DND-41 (cell line): ENCODE results near the gene HOXB4.

ENCODE experiments used
- ATAC-seq: fragments of 200-7000 bp; cut with Tn5 transposase; 3 replicates; pipeline ENCODE4 v1.9.1; 2021; ENCODE audit warnings: low read depth; ENCODE audit not compliant: insufficient read depth
- DNase-seq: peaks from one replicate; pipeline ENCODE4 v3.0.0-alpha.2; 2020
- H2AFZ ChIP-seq: 2 replicates; pipeline ENCODE4 v1.6.0; 2012; ENCODE audit warnings: low read depth, low read length
- H3K27ac ChIP-seq: 2 replicates; pipeline ENCODE4 v1.5.1; 2012; ENCODE audit warnings: low read length, inconsistent platforms
- H3K27me3 ChIP-seq: fragments of 200-600 bp; sonication (generic); 2 replicates; pipeline ENCODE4 v1.6.0; 2012; ENCODE audit warnings: low read length, mild to moderate bottlenecking, inconsistent platforms; ENCODE audit not compliant: insufficient read depth, poor library complexity
- H3K36me3 ChIP-seq: 2 replicates; pipeline ENCODE4 v1.5.1; 2012; ENCODE audit warnings: low read length, inconsistent platforms; ENCODE audit not compliant: insufficient read depth
- H3K4me1 ChIP-seq: 2 replicates; pipeline ENCODE4 v1.5.1; 2012; ENCODE audit warnings: mild to moderate bottlenecking, low read length; ENCODE audit not compliant: insufficient read depth
- H3K4me2 ChIP-seq: 2 replicates; pipeline ENCODE4 v1.6.0; 2012; ENCODE audit warnings: mild to moderate bottlenecking, moderate library complexity, low read length, inconsistent platforms; ENCODE audit not compliant: insufficient read depth
- H3K4me3 ChIP-seq, 2 experiments: fragments of 200-600 bp in 1 of 2; shearing (Covaris generic) in 1 of 2; 2 replicates each; pipeline ENCODE4 v1.5.1; 2012 to 2016; ENCODE audit warnings: inconsistent platforms in 2 of 2, low read length in 2 of 2, mild to moderate bottlenecking in 2 of 2, low read depth in 1 of 2, moderate library complexity in 1 of 2
- H3K79me2 ChIP-seq: 2 replicates; pipeline ENCODE4 v1.6.0; 2012; ENCODE audit warnings: low read length, inconsistent platforms; ENCODE audit not compliant: insufficient read depth
- H3K9ac ChIP-seq: 2 replicates; pipeline ENCODE4 v1.6.0; 2012; ENCODE audit warnings: low read depth, mild to moderate bottlenecking, inconsistent platforms, low read length, moderate library complexity
- H3K9me3 ChIP-seq: 2 replicates; pipeline ENCODE4 v1.5.1; 2012; ENCODE audit warnings: low read length, moderate library complexity, mild to moderate bottlenecking, inconsistent platforms; ENCODE audit not compliant: insufficient read depth, severe bottlenecking
- H4K20me1 ChIP-seq: 2 replicates; pipeline ENCODE4 v1.6.0; 2012; ENCODE audit warnings: low read length; ENCODE audit not compliant: insufficient read depth
- EZH2 ChIP-seq: IDR thresholded peaks from 3 replicates; pipeline ENCODE4 v1.6.1; 2012; ENCODE audit warnings: borderline replicate concordance, low read depth, mild to moderate bottlenecking, moderate library complexity, low read length, inconsistent platforms; ENCODE audit not compliant: severe bottlenecking
- TF ChIP-seq, protein P1 (sequence below): IDR thresholded peaks from 2 replicates; pipeline ENCODE4 v1.5.1; 2012; ENCODE audit warnings: borderline replicate concordance, low read length, moderate library complexity, mild to moderate bottlenecking; ENCODE audit not compliant: poor library complexity, severe bottlenecking; ENCODE audit errors: extremely low read depth

HOXB4 gene

DNA sequence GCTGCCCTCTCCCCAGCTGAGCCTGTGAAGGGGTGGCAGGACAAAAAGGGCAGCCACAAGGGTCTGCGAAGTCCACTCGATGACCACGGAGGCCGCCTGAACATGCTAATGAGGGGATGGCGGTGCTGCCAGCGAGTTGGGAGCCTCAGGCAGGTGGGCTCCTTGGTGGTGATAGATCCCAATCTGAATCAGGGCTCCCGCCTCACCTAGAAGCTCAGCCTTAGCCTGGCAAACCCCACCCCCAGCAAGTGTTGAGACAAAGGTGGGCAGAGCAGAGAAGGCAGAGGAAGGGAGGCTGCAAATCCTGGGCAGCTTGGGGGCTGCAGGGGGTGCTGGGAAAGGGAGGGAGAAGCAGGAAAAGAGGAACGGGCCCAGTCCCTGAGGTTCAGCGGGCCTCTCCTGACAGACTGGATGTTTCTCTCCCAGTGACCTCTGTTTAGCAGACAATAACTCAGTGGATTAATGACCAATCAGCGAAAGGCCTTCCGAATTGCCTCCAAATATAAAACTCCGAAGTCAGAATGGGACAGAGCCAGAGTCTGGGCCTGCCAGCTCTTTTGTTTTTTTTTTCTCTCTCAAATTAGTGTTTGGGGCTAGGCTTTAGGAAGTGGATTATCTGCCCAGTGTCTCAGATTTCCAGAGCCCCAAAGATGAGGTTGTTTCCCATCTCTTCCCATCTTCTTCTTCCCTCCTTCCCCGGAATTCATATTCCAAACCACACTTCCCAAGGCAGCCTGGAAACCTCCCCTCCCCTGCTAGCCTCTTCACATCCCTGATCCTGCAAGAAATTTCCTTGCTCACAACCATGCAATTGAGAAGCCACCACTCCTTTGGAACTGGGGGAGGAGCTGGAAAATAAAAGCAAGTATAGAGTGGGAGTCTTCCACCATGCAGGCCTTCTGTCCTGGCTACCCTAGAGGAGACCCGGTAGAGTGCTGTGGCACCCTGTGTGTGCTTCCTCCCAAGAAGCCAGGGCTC lies 18.0 kb downstream of the HOXB4 start:
- H3K9ac ChIP-seq = no peak overlapping the region
- no peaks in the 10 kb centered on the region for H3K36me3 ChIP-seq
- no peaks in the 10 kb centered on the region for H3K4me1 ChIP-seq
- H3K4me2 ChIP-seq = no peak overlapping the region
- H3K4me3 ChIP-seq = no peak overlapping the region
- no peaks in the 10 kb centered on the region for H3K9me3 ChIP-seq
- H2AFZ ChIP-seq = no peak overlapping the region
- DNase-seq (no peak), ATAC-seq (no peak)
- H3K27ac ChIP-seq = no peak overlapping the region
- peaks cover 55% of the 10 kb centered on the region for H3K27me3 ChIP-seq
- TF ChIP-seq, protein P1, sequence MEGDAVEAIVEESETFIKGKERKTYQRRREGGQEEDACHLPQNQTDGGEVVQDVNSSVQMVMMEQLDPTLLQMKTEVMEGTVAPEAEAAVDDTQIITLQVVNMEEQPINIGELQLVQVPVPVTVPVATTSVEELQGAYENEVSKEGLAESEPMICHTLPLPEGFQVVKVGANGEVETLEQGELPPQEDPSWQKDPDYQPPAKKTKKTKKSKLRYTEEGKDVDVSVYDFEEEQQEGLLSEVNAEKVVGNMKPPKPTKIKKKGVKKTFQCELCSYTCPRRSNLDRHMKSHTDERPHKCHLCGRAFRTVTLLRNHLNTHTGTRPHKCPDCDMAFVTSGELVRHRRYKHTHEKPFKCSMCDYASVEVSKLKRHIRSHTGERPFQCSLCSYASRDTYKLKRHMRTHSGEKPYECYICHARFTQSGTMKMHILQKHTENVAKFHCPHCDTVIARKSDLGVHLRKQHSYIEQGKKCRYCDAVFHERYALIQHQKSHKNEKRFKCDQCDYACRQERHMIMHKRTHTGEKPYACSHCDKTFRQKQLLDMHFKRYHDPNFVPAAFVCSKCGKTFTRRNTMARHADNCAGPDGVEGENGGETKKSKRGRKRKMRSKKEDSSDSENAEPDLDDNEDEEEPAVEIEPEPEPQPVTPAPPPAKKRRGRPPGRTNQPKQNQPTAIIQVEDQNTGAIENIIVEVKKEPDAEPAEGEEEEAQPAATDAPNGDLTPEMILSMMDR = no peak
- no peak for TF ChIP-seq EZH2
- H3K79me2 ChIP-seq = no peaks in the 10 kb centered on the region
- H4K20me1 ChIP-seq = peaks cover 8% of the 10 kb centered on the region; the same call in 1 of the 2 replicates

DNA sequence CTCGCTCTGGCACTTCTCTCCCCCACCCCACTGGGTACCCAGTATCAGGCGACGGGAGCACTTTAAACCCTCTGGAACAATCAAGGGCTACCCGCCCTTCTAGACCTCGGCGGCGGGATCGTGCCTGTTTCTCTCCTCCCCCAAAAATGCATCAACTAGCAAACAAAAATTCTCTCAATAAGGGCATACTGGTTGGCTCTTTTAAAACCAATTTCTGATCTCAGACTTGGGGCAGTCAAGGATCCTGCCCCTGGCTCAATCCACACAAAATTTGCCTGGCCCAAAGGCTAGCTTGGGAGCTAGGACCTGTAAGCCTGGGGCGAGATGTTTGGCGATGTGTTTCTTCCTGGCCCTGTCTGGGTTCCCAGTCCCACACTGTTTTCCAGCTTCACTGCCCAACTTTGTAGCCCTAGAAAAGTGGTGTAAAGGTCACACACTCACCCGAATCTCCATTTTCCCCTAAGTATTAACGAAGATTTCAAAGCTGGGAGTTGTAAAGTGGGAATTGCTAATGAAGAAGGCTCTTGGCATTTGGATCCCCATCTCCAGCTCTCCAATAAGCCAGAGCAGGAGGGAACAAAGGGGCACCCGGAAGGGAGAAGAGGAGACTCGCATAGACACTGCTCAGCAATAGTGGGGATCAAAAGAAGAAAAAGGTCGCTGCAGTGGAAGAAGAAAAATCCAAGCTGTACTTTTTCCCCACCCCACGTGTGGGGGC lies 18.9 kb downstream of the HOXB4 start:
- Histone ChIP-seq H3K9ac (no peak overlapping the region), H3K79me2 (no peaks in the 10 kb centered on the region), H3K4me1 (no peaks in the 10 kb centered on the region), H3K4me2 (no peak overlapping the region), H3K27ac (no peak overlapping the region), H3K36me3 (no peaks in the 10 kb centered on the region), H3K9me3 (no peaks in the 10 kb centered on the region), H4K20me1 (peaks cover 8% of the 10 kb centered on the region; the same call in 1 of the 2 replicates), H3K4me3 (no peak overlapping the region), H2AFZ (no peak overlapping the region), H3K27me3 (peaks cover 55% of the 10 kb centered on the region)
- DNase-seq (no peak), ATAC-seq (no peak)
- TF ChIP-seq, protein P1 = no peak
- no peak for TF ChIP-seq EZH2

DNA sequence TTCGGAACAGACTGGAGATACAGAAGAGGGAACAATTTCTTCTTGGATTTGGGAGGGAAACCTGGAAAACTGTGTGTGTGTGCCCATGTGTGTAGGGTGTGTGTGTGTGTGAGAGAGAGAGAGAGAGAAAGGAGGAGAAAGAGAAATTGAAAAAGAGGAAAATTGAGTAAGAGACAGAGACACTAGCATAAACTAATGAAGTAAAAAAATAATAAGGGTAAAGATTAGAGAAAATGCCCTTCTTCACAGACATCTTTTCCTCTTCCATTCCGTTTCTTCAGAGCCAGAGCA lies 19.4 kb downstream of the HOXB4 start:
- Histone ChIP-seq H3K79me2 (no peaks in the 10 kb centered on the region), H3K27ac (no peak overlapping the region), H3K27me3 (peaks cover 55% of the 10 kb centered on the region), H3K9me3 (no peaks in the 10 kb centered on the region), H3K36me3 (no peaks in the 10 kb centered on the region), H3K4me3 (no peak overlapping the region), H2AFZ (no peak overlapping the region), H3K4me2 (no peak overlapping the region), H4K20me1 (peaks cover 8% of the 10 kb centered on the region; the same call in 1 of the 2 replicates), H3K9ac (no peak overlapping the region), H3K4me1 (no peaks in the 10 kb centered on the region)
- TF ChIP-seq, protein P1 = no peak
- ATAC-seq (no peak), DNase-seq (no peak)
